Measurements from ENCODE around the gene ZFYVE21.

- TF ChIP-seq, protein P1, sequence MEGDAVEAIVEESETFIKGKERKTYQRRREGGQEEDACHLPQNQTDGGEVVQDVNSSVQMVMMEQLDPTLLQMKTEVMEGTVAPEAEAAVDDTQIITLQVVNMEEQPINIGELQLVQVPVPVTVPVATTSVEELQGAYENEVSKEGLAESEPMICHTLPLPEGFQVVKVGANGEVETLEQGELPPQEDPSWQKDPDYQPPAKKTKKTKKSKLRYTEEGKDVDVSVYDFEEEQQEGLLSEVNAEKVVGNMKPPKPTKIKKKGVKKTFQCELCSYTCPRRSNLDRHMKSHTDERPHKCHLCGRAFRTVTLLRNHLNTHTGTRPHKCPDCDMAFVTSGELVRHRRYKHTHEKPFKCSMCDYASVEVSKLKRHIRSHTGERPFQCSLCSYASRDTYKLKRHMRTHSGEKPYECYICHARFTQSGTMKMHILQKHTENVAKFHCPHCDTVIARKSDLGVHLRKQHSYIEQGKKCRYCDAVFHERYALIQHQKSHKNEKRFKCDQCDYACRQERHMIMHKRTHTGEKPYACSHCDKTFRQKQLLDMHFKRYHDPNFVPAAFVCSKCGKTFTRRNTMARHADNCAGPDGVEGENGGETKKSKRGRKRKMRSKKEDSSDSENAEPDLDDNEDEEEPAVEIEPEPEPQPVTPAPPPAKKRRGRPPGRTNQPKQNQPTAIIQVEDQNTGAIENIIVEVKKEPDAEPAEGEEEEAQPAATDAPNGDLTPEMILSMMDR (IDR thresholded peaks at IDR 0.05): no peak
- TF ChIP-seq POLR2A (IDR thresholded peaks at IDR 0.05): no peak
These were observed 21.0 kb upstream of the ZFYVE21 start for GRCh38 chr14:103694572-103695026.
